Measurements from ENCODE around the gene MKKS.

Gene MKKS

DNA sequence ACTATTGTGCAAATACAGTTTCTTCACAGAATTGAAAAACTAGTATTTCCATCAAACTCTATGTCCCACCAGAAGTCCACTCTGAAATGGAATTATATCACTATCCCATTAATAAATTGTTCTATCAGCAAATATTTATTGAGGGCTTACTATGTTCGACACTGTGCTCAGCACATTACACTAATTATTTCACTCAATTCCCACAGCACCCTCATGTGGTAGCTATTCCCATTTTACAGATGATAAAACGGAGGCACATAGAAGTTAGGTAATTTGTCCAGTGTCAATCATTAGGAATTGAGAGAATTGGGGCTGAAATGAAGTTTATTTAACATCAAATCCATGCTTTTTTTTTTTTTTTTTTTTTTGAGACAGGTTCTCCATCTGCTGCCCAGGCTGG is 52.5 kb downstream of the MKKS start:
- DNase-seq (no peak), ATAC-seq (ENCODE audit: insufficient read depth, low read depth) (no peak)
- H4K20me1 ChIP-seq (ENCODE audit: insufficient read depth, low read length) = no peaks in the 10 kb centered on the region
- TF ChIP-seq, protein P1, sequence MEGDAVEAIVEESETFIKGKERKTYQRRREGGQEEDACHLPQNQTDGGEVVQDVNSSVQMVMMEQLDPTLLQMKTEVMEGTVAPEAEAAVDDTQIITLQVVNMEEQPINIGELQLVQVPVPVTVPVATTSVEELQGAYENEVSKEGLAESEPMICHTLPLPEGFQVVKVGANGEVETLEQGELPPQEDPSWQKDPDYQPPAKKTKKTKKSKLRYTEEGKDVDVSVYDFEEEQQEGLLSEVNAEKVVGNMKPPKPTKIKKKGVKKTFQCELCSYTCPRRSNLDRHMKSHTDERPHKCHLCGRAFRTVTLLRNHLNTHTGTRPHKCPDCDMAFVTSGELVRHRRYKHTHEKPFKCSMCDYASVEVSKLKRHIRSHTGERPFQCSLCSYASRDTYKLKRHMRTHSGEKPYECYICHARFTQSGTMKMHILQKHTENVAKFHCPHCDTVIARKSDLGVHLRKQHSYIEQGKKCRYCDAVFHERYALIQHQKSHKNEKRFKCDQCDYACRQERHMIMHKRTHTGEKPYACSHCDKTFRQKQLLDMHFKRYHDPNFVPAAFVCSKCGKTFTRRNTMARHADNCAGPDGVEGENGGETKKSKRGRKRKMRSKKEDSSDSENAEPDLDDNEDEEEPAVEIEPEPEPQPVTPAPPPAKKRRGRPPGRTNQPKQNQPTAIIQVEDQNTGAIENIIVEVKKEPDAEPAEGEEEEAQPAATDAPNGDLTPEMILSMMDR (IDR thresholded peaks at IDR 0.05; ENCODE audit: borderline replicate concordance, extremely low read depth, low read length, poor library complexity, severe bottlenecking) = peak; percentile 24
- TF ChIP-seq EZH2 (IDR thresholded peaks at IDR 0.05; ENCODE audit: borderline replicate concordance, low read depth, low read length, severe bottlenecking) = no peak
- H3K27ac ChIP-seq (ENCODE audit: low read length) = no peak overlapping the region
- H3K27me3 ChIP-seq (ENCODE audit: insufficient read depth, low read length, poor library complexity) = peaks cover 2% of the 10 kb centered on the region
- no peaks in the 10 kb centered on the region for H3K9me3 ChIP-seq (ENCODE audit: insufficient read depth, low read length, severe bottlenecking)
- H3K4me3 ChIP-seq (ENCODE audit: low read depth in 1 of 2, low read length in 2 of 2) = no peak overlapping the region
- H3K36me3 ChIP-seq (ENCODE audit: insufficient read depth, low read length) = no peaks in the 10 kb centered on the region
- no peak overlapping the region for H2AFZ ChIP-seq (ENCODE audit: low read depth, low read length)
- H3K4me1 ChIP-seq (ENCODE audit: insufficient read depth, low read length) = no peaks in the 10 kb centered on the region
- H3K79me2 ChIP-seq (ENCODE audit: insufficient read depth, low read length) = no peaks in the 10 kb centered on the region
- H3K9ac ChIP-seq (ENCODE audit: low read depth, low read length) = no peak overlapping the region
- H3K4me2 ChIP-seq (ENCODE audit: insufficient read depth, low read length) = no peak overlapping the region

DNA sequence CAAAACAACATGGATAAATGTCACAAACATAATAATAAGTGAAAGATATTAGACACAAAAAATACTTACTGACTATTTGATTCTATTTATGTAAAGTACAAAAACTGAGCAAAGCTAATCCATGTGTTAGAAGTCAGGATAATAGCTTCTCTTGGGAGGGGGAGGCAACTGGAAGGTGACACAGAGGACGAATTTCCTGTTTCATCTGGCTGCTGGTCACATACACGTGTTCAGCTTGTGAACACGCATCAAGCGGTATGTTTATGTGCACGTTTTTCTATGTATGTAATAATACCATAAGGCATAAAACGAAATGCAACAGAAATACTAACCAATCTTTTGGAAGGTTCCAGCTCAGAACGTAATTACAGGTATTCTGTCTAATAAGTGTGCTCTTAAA is 54.3 kb downstream of the MKKS start:
- no peak overlapping the region for H3K4me3 ChIP-seq (ENCODE audit: low read depth in 1 of 2, low read length in 2 of 2)
- no peak overlapping the region for H3K9ac ChIP-seq (ENCODE audit: low read depth, low read length)
- ATAC-seq (ENCODE audit: insufficient read depth, low read depth) (no peak), DNase-seq (no peak)
- H3K27me3 ChIP-seq (ENCODE audit: insufficient read depth, low read length, poor library complexity) = no peaks in the 10 kb centered on the region
- no peak for TF ChIP-seq EZH2 (IDR thresholded peaks at IDR 0.05; ENCODE audit: borderline replicate concordance, low read depth, low read length, severe bottlenecking)
- TF ChIP-seq, protein P1 (IDR thresholded peaks at IDR 0.05; ENCODE audit: borderline replicate concordance, extremely low read depth, low read length, poor library complexity, severe bottlenecking) = no peak
- no peaks in the 10 kb centered on the region for H3K36me3 ChIP-seq (ENCODE audit: insufficient read depth, low read length)
- H3K4me2 ChIP-seq (ENCODE audit: insufficient read depth, low read length) = no peak overlapping the region
- peaks cover 2% of the 10 kb centered on the region for H3K9me3 ChIP-seq (ENCODE audit: insufficient read depth, low read length, severe bottlenecking)
- H3K27ac ChIP-seq (ENCODE audit: low read length) = no peak overlapping the region
- H3K79me2 ChIP-seq (ENCODE audit: insufficient read depth, low read length) = no peaks in the 10 kb centered on the region
- H4K20me1 ChIP-seq (ENCODE audit: insufficient read depth, low read length) = no peaks in the 10 kb centered on the region
- H3K4me1 ChIP-seq (ENCODE audit: insufficient read depth, low read length) = no peaks in the 10 kb centered on the region
- H2AFZ ChIP-seq (ENCODE audit: low read depth, low read length) = no peak overlapping the region

DNA sequence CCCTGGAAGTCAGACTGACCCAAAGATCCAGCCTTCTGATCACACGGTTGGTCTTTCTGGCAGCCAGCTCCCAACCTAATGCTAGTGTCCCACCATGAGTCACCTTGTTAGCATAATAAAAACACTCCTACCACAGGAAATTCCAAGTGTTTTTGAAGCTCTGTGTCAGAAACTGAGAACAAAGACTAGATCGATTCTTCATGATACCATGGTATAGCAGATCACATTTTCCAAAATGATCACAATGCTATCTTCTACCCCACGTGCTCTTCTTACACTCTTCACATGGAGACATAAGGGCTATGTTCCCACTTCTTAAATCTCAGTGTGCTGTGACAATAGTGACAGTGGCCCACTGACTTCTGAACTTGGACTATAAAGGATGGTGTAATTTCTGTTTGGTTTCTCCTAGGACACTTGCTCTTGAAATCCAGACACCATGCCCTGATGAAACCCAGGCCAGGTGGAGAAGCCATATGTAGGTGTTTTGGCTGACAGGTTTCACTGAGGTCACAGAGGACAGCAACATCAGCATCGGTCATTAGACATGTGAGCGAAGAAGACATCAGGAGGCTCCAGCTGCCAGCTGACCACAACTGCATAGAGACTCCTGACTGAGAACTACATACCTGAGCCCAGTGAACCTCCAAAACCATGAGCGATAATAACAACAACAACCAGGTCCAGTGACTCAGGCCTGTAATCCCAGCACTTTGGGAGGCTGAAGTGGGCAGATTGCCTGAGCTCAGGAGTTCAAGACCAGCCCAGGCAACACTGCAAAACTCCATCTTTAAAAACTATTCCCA is 57.5 kb downstream of the MKKS start:
- ATAC-seq (ENCODE audit: insufficient read depth, low read depth) (no peak), DNase-seq (no peak)
- no peak overlapping the region for H3K4me2 ChIP-seq (ENCODE audit: insufficient read depth, low read length)
- H3K9ac ChIP-seq (ENCODE audit: low read depth, low read length) = no peak overlapping the region
- no peak overlapping the region for H2AFZ ChIP-seq (ENCODE audit: low read depth, low read length)
- no peaks in the 10 kb centered on the region for H3K4me1 ChIP-seq (ENCODE audit: insufficient read depth, low read length)
- no peak for TF ChIP-seq EZH2 (IDR thresholded peaks at IDR 0.05; ENCODE audit: borderline replicate concordance, low read depth, low read length, severe bottlenecking)
- TF ChIP-seq, protein P1 (IDR thresholded peaks at IDR 0.05; ENCODE audit: borderline replicate concordance, extremely low read depth, low read length, poor library complexity, severe bottlenecking) = no peak
- no peaks in the 10 kb centered on the region for H3K79me2 ChIP-seq (ENCODE audit: insufficient read depth, low read length)
- no peaks in the 10 kb centered on the region for H3K36me3 ChIP-seq (ENCODE audit: insufficient read depth, low read length)
- H3K9me3 ChIP-seq (ENCODE audit: insufficient read depth, low read length, severe bottlenecking) = peaks cover 2% of the 10 kb centered on the region
- no peaks in the 10 kb centered on the region for H4K20me1 ChIP-seq (ENCODE audit: insufficient read depth, low read length)
- H3K4me3 ChIP-seq (ENCODE audit: low read depth in 1 of 2, low read length in 2 of 2) = no peak overlapping the region
- H3K27me3 ChIP-seq (ENCODE audit: insufficient read depth, low read length, poor library complexity) = no peaks in the 10 kb centered on the region
- no peak overlapping the region for H3K27ac ChIP-seq (ENCODE audit: low read length)
